Measurements from ENCODE around the gene RTL1.

GRCh38 chr14:100846309-100846859 is 57.1 kb downstream of the RTL1 start:
- no peak for TF ChIP-seq CTCF (IDR thresholded peaks at IDR 0.05)
- TF ChIP-seq POLR2A (IDR thresholded peaks at IDR 0.05): no peak
- TF ChIP-seq POLR2AphosphoS5 (IDR thresholded peaks at IDR 0.05): no peak
